ENCODE data around the gene ZKSCAN7.

ZKSCAN7 gene

DNA sequence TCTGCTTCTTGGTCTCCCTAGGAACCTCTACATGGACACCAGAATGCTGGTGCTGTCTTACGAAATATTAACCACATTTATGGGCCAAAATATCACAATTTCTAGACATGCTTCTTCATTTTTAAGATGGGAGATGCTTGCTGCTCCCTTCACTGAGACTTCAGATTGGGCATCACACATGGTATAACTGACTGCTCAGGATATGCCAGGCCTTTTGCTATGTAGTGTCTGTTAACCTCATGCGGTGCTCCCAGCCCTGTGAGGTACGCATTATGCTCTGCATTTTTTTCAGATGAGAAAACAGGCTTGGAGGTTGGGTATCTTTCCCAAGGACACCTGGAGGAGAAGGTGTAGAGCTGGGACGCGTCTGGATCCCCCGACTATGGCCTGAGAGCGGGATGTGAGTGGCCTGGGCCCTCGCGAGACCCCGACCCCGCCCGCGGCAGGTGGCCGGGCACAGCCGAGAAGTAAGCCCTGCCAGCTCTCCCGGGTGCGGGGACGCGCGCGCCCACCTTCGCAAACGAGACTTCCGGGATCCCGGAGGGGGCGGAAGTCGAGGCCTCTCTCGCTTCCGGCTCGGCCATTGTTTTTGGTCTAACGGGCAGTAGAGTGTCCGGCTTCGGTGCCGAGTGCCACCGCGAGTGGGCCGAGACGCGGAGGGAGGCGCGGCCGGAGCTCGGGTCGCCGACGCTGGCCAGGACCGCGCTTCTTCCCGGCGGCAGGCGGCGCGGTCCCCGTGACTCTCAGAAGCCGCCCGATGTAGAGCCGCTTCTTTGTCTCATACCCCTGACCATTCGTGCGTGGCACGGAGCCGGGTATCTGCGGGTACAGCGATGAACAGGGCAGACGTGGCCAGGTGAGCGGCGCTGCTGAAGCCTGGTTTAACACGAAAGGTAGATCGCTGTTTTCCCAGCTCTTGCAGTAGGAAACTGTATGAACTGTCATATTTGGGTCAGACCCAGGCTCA, at the start of gene ZKSCAN7:
ZKSCAN7 (plus strand) TSS at position 568 of the 967 bp plus-strand sequence. CDS start 1,855 bp downstream, outside the sequence.
- FAIRE-seq (no peak), DNase-seq (ENCODE audit: insufficient read length, low spot score) (no peak)
- TF ChIP-seq, protein P1, sequence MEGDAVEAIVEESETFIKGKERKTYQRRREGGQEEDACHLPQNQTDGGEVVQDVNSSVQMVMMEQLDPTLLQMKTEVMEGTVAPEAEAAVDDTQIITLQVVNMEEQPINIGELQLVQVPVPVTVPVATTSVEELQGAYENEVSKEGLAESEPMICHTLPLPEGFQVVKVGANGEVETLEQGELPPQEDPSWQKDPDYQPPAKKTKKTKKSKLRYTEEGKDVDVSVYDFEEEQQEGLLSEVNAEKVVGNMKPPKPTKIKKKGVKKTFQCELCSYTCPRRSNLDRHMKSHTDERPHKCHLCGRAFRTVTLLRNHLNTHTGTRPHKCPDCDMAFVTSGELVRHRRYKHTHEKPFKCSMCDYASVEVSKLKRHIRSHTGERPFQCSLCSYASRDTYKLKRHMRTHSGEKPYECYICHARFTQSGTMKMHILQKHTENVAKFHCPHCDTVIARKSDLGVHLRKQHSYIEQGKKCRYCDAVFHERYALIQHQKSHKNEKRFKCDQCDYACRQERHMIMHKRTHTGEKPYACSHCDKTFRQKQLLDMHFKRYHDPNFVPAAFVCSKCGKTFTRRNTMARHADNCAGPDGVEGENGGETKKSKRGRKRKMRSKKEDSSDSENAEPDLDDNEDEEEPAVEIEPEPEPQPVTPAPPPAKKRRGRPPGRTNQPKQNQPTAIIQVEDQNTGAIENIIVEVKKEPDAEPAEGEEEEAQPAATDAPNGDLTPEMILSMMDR (IDR thresholded peaks at IDR 0.05; ENCODE audit: insufficient read depth, missing control alignments): no peak

DNA sequence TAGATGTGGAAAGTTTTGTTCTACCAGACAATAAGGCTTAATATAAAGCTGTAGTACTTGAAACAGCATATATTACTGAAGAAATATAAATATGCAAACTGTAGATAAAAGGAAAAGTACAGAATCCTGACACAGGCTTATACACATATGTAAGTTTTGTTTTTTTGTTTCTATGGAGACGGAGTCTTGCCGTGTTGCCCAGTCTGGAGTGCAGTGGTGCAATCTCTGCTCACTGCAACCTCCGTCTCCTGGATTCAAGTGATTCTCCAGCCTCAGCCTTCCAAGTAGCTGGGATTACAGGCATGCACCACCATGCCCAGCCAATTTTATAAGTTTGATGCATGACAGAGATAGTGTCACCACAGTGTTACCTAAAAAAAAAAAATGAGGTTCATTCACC, 48.4 kb upstream of the ZKSCAN7 start:
- DNase-seq (ENCODE audit: insufficient read length, low spot score) (no peak), FAIRE-seq (no peak)
- TF ChIP-seq, protein P1 (IDR thresholded peaks at IDR 0.05; ENCODE audit: insufficient read depth, missing control alignments): no peak

DNA sequence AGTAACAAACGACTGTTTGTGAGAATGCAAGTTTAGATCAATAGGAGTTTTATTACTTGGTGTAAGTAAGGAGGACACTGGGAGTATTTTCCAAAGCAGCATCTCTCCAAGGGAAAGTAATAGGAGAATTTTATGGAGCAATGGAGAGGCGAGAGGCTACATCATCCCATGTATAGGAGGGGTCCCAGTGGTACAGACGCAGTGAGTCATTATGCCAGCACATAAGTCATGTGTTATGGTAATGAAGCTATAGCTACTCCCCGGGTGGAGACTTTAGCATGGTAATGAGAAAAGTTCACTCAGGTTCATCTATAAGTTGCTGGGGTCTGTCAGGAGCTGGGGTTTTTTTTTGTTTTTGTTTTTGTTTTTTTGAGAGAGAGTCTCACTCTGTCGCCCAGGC, 48.0 kb upstream of the ZKSCAN7 start:
- no peak for FAIRE-seq
- no peak for DNase-seq (ENCODE audit: insufficient read length, low spot score)
- TF ChIP-seq, protein P1 (IDR thresholded peaks at IDR 0.05; ENCODE audit: insufficient read depth, missing control alignments): no peak

DNA sequence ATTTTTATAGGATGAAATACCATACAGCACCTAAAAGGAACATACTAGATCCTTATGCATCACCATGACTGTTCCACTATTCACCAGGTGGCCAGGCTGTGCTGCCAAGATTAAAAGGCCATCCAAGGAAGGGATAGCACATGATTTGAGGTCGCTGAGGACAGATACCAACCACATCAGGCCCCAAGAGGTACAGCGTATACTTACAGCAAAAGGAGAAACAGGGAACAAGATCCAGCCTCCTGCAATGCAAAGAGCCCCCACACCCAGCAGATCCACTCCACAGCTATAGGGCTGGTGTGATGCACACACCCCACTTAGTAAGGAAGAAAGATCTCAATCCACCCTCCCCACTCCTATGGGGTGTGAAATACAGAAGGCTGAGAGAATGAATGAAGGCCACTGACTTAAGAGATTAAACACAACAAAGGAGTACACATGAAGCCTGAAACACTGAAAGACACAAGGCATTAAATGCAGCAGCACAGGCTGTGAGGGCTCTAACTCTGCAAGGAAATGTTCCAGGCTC, 45.5 kb upstream of the ZKSCAN7 start:
- DNase-seq (ENCODE audit: insufficient read length, low spot score) (no peak), FAIRE-seq (no peak)

DNA sequence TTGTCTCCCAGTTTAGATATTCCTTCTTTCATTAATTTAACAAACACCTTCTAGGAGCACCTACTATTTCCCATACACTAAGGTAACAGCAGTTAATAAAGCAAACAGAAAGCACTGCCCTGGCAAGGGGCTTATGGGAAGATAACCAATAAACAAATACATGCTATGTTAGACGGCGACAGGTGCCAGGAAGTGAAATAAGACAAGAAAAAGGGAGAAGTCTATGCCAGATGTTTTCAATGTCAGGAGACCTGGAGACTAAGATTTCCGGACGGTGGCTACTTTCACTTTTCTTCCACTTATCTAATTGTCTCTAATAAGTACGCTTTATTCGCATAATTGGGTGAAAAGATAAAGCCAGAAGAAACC, 45.0 kb upstream of the ZKSCAN7 start:
- TF ChIP-seq, protein P1 (IDR thresholded peaks at IDR 0.05; ENCODE audit: insufficient read depth, missing control alignments): no peak
- FAIRE-seq: no peak
- DNase-seq (ENCODE audit: insufficient read length, low spot score): no peak

More for the DNA sequence above, 45.5 kb upstream of the ZKSCAN7 start:
- TF ChIP-seq, protein P1 (IDR thresholded peaks at IDR 0.05; ENCODE audit: insufficient read depth, missing control alignments): no peak

DNA sequence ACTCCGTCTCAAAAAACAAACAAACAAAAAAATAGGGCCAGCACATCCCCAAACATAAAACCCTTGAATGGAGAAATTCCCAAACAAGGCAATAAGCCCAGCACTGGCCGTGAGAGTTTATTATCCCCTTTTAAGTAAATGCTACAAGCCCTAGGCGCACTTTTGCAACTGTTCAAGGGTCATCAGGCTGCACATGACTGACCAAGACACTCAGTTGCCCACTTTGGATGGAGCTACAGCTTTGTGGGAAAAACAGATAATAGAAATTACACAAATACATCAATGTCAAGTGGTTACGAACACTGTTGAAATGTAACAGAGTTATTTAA, 43.8 kb upstream of the ZKSCAN7 start:
- TF ChIP-seq, protein P1 (IDR thresholded peaks at IDR 0.05; ENCODE audit: insufficient read depth, missing control alignments): no peak
- FAIRE-seq: no peak
- no peak for DNase-seq (ENCODE audit: insufficient read length, low spot score)

DNA sequence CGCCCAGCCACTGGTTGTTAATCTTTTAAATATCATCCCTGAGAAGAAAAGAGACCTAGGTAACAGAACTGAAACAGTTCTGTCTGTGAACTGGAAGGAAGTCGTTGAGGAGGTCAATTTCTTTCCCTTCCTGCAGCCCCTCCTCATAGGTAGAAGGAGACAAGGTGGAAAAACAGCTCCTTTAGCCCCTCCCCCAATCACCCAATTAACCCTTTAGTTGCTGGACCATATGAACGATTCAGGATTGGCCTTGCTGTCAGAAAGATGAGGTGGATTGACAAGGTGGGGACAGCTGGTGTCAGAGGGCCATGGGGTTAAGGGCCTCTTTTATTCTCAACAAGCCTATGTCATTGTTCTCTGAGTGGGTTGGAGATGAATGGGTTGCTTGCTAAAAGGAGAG, 41.5 kb upstream of the ZKSCAN7 start:
- FAIRE-seq: no peak
- DNase-seq (ENCODE audit: insufficient read length, low spot score): no peak
- TF ChIP-seq, protein P1 (IDR thresholded peaks at IDR 0.05; ENCODE audit: insufficient read depth, missing control alignments): no peak
